Endothelial cell (in vitro differentiated cells): ENCODE data around the gene ID3. TPM values are rescaled to one million over a fixed set of nuclear protein-coding genes. Genes with fewer than 3 reads are reported as not detected.
"Not testable (repeated sequence)": the region's sequence is repeated elsewhere in the genome, so short reads cannot be mapped to it uniquely, and the experiment has no call there.

Experiments
- DNase-seq: peaks from one replicate; pipeline ENCODE4 v3.0.0; 2021; ENCODE audit warnings: low spot score
- H3K27ac Mint-ChIP-seq: one replicate; pipeline ENCODE4 v1.8.0; 2021; ENCODE audit warnings: mixed read lengths, inconsistent platforms; ENCODE audit not compliant: unreplicated experiment
- H3K27me3 Mint-ChIP-seq: one replicate; pipeline ENCODE4 v1.8.0; 2021; ENCODE audit warnings: mild to moderate bottlenecking, moderate library complexity, mixed read lengths, inconsistent platforms; ENCODE audit not compliant: unreplicated experiment
- H3K36me3 Mint-ChIP-seq: one replicate; pipeline ENCODE4 v1.8.0; 2021; ENCODE audit warnings: mild to moderate bottlenecking, low read depth, mixed read lengths, inconsistent platforms; ENCODE audit not compliant: unreplicated experiment
- H3K4me1 Mint-ChIP-seq: one replicate; pipeline ENCODE4 v1.8.0; 2021; ENCODE audit warnings: mild to moderate bottlenecking, mixed read lengths, inconsistent platforms; ENCODE audit not compliant: unreplicated experiment
- H3K4me3 Mint-ChIP-seq: one replicate; pipeline ENCODE4 v1.8.0; 2021; ENCODE audit warnings: mild to moderate bottlenecking, mixed read lengths, inconsistent platforms; ENCODE audit not compliant: unreplicated experiment
- H3K9me3 Mint-ChIP-seq: one replicate; pipeline ENCODE4 v1.8.0; 2021; ENCODE audit warnings: mixed read lengths, inconsistent platforms; ENCODE audit not compliant: unreplicated experiment
- total RNA-seq: library from RNA; stranded (reverse); fragmentation: NEBNext Ultra II Directional; extraction: Animal tissue kit (Norgen Biotek cat#: 25700); gene quantifications from one replicate; pipeline ENCODE4 v1.2.1, GENCODE V29; 2021; ENCODE audit not compliant: unreplicated experiment
- TF ChIP-seq, protein P1 (sequence below): fragments of 200-600 bp; sonication (generic); IDR thresholded peaks from one replicate; pipeline ENCODE4 v1.5.0; 2021; ENCODE audit warnings: antibody characterized with exemption; ENCODE audit not compliant: unreplicated experiment

Gene ID3
- total RNA-seq, 1 donor from 2014 or later = 240 TPM

- Mint-ChIP-seq H3K27me3 (peaks cover 3% of the 10 kb centered on the region), H3K4me1 (peaks cover 29% of the 10 kb centered on the region), H3K4me3 (no peak overlapping the region), H3K36me3 (no peaks in the 10 kb centered on the region), H3K27ac (no peak overlapping the region), H3K9me3 (no peaks in the 10 kb centered on the region)
- no peak for DNase-seq
- TF ChIP-seq, protein P1, sequence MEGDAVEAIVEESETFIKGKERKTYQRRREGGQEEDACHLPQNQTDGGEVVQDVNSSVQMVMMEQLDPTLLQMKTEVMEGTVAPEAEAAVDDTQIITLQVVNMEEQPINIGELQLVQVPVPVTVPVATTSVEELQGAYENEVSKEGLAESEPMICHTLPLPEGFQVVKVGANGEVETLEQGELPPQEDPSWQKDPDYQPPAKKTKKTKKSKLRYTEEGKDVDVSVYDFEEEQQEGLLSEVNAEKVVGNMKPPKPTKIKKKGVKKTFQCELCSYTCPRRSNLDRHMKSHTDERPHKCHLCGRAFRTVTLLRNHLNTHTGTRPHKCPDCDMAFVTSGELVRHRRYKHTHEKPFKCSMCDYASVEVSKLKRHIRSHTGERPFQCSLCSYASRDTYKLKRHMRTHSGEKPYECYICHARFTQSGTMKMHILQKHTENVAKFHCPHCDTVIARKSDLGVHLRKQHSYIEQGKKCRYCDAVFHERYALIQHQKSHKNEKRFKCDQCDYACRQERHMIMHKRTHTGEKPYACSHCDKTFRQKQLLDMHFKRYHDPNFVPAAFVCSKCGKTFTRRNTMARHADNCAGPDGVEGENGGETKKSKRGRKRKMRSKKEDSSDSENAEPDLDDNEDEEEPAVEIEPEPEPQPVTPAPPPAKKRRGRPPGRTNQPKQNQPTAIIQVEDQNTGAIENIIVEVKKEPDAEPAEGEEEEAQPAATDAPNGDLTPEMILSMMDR = no peak
Observed at GRCh38 chr1:23589585-23589986, 30.3 kb upstream of the ID3 start.

GRCh38 chr1:23588749-23589548 is 29.6 kb upstream of the ID3 start:
- no peak overlapping the region for H3K27ac Mint-ChIP-seq
- TF ChIP-seq, protein P1 = no peak
- no peaks in the 10 kb centered on the region for H3K36me3 Mint-ChIP-seq
- peaks cover 3% of the 10 kb centered on the region for H3K27me3 Mint-ChIP-seq
- no peak overlapping the region for H3K4me3 Mint-ChIP-seq
- no peak for DNase-seq
- peaks cover 28% of the 10 kb centered on the region for H3K4me1 Mint-ChIP-seq
- H3K9me3 Mint-ChIP-seq = no peaks in the 10 kb centered on the region

- Mint-ChIP-seq H3K9me3 (no peaks in the 10 kb centered on the region), H3K27ac (no peak overlapping the region), H3K27me3 (peaks cover 2% of the 10 kb centered on the region), H3K4me3 (no peak overlapping the region), H3K36me3 (no peaks in the 10 kb centered on the region), H3K4me1 (peaks cover 8% of the 10 kb centered on the region)
- TF ChIP-seq, protein P1 = no peak
- no peak for DNase-seq
Observed at GRCh38 chr1:23585321-23586022, 26.2 kb upstream of the ID3 start.

- not testable (repeated sequence) for DNase-seq, H3K9me3 Mint-ChIP-seq, H3K27ac Mint-ChIP-seq, H3K36me3 Mint-ChIP-seq, H3K4me1 Mint-ChIP-seq, H3K4me3 Mint-ChIP-seq, H3K27me3 Mint-ChIP-seq
Observed at GRCh38 chr1:23583727-23584126, 24.4 kb upstream of the ID3 start.

DNA sequence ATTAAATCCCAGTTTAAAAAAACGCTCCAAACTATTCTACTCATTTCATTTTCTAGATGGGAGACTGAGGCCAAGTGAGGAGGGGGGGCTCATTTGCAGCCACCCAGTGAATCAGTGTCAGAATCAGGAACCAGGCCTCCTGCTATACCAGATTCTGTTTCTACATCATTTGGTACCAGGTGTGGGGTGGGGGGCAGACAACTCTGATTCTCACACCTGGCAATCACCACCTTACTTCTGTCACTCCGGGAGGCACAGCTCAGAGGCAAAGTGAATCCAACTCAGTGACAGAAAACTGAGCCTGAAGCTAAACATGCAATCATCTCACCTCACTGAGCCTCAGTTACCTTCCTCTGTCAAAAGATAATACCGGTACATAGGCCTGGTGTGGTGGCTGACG is 23.5 kb upstream of the ID3 start:
- no peaks in the 10 kb centered on the region for H3K36me3 Mint-ChIP-seq
- H3K4me1 Mint-ChIP-seq = peaks cover 7% of the 10 kb centered on the region
- no peak for DNase-seq
- no peaks in the 10 kb centered on the region for H3K27me3 Mint-ChIP-seq
- no peak overlapping the region for H3K27ac Mint-ChIP-seq
- H3K9me3 Mint-ChIP-seq = no peaks in the 10 kb centered on the region
- H3K4me3 Mint-ChIP-seq = no peak overlapping the region
- TF ChIP-seq, protein P1 = no peak
